K562 (cell line): Measurements from ENCODE around the gene ST6GALNAC5. TPM values are rescaled to one million over a fixed set of nuclear protein-coding genes. Genes with fewer than 3 reads are reported as not detected.

Experiments used
- ATAC-seq: fragments of 200-7000 bp; cut with Tn5 transposase; 3 replicates; pipeline ENCODE4 v1.9.1; 2020; ENCODE audit warnings: moderate library complexity
- BruUV-seq: library from RNA; stranded (reverse); fragments of 400-500 nt; replicated peaks from 2 replicates; lab custom pipeline; 2021; lab: Mats Ljungman, UMichigan
- CTCF ChIA-PET: fragments of 300-600 bp; formaldehyde crosslinking; extraction: SDS; loops from one replicate; lab custom pipeline; 2021; ENCODE audit warnings: low intra/inter-chr PET ratio; lab: Yijun Ruan, JAX
- POLR2A ChIA-PET: fragments of 300-600, 350-650 bp; sonication (Branson Sonifier 250); formaldehyde crosslinking; extraction: SDS; loops from one replicate; lab custom pipeline; 2021; ENCODE audit warnings: antibody characterized with exemption, inconsistent platforms; lab: Yijun Ruan, JAX
- DNase-seq, 4 experiments: peaks; one replicate each; pipeline versions ENCODE4 v3.0.0 to v3.0.0-alpha.2; 2011 to 2018; ENCODE audit warnings: low spot score in 3 of 4, mixed read lengths in 3 of 4; ENCODE audit errors: extremely low read depth in 1 of 4
- FAIRE-seq: peaks from 2 replicates; lab custom pipeline; 2011; peaks lifted over from hg19 to GRCh38; lab: Jason Lieb, UNC
- H2AFZ ChIP-seq: 2 replicates; pipeline ENCODE4 v1.6.0; 2011; ENCODE audit warnings: low read depth, low read length, control low read depth, inconsistent platforms
- H3K27ac ChIP-seq: fragments of 200-600 bp; 3 replicates; pipeline ENCODE4 v1.8.0; 2011; ENCODE audit warnings: low read depth, mild to moderate bottlenecking, control low read depth, inconsistent platforms, low read length, moderate library complexity, mixed read lengths; ENCODE audit errors: extremely low read depth
- H3K27me3 ChIP-seq, 2 experiments: fragments of 300-600 bp in 1 of 2; 2 replicates in 1 of 2; 3 replicates in 1 of 2; pipeline versions ENCODE4 v1.6.0 to v1.8.0; 2011; ENCODE audit warnings: inconsistent platforms in 2 of 2, low read length in 2 of 2, mild to moderate bottlenecking in 1 of 2, mixed read lengths in 1 of 2, moderate library complexity in 1 of 2; ENCODE audit not compliant: control insufficient read depth in 2 of 2, insufficient read depth in 2 of 2
- H3K36me3 ChIP-seq: fragments of 300-600 bp; 3 replicates; pipeline ENCODE4 v1.8.0; 2011; ENCODE audit warnings: mild to moderate bottlenecking, low read length, inconsistent platforms; ENCODE audit not compliant: control insufficient read depth, insufficient read depth
- H3K4me1 ChIP-seq, 2 experiments: fragments of 200-600 bp in 1 of 2; replicated peaks in 1 of 2; 2 replicates in 1 of 2; 3 replicates in 1 of 2; pipeline versions ENCODE4 v1.5.1 to v1.8.0; 2011; ENCODE audit warnings: inconsistent platforms in 2 of 2, low read length in 2 of 2, mild to moderate bottlenecking in 1 of 2, mixed read lengths in 1 of 2, moderate library complexity in 1 of 2; ENCODE audit not compliant: control insufficient read depth in 2 of 2, insufficient read depth in 2 of 2
- H3K4me2 ChIP-seq: 2 replicates; pipeline ENCODE4 v1.6.1; 2011; ENCODE audit warnings: low read length, control low read depth, inconsistent platforms, mixed read lengths; ENCODE audit not compliant: insufficient read depth
- H3K4me3 ChIP-seq: fragments of 200-600 bp; sonication (generic), shearing (Covaris generic); 2 replicates; pipeline ENCODE4 v1.5.1; 2016; ENCODE audit warnings: control low read depth, inconsistent platforms
- H3K79me2 ChIP-seq: fragments of 200-600 bp; 3 replicates; pipeline ENCODE4 v1.8.0; 2011; ENCODE audit warnings: low read length, inconsistent platforms; ENCODE audit not compliant: control insufficient read depth, insufficient read depth
- H3K9ac ChIP-seq, 2 experiments: 2 replicates each; pipeline versions ENCODE4 v1.6.0 to v1.6.1; 2011; ENCODE audit warnings: low read depth in 2 of 2, low read length in 2 of 2, control low read depth in 1 of 2, inconsistent platforms in 1 of 2, mild to moderate bottlenecking in 1 of 2, mixed read lengths in 1 of 2; ENCODE audit not compliant: insufficient read depth in 1 of 2
- H3K9me1 ChIP-seq: one replicate; pipeline ENCODE4 v1.6.0; 2011; ENCODE audit warnings: inconsistent platforms, mild to moderate bottlenecking, low read length, moderate library complexity; ENCODE audit not compliant: control insufficient read depth, insufficient read depth
- H3K9me3 ChIP-seq: replicated peaks from 2 replicates; pipeline ENCODE4 v1.5.1; 2011; ENCODE audit warnings: low read depth, low read length, inconsistent platforms; ENCODE audit not compliant: control insufficient read depth, insufficient read depth
- H4K20me1 ChIP-seq: replicated peaks from 2 replicates; pipeline ENCODE4 v1.6.1; 2011; ENCODE audit warnings: low read length, inconsistent platforms, mixed read lengths; ENCODE audit not compliant: control insufficient read depth, insufficient read depth
- GTF2A2 ChIP-seq: IDR thresholded peaks from 2 replicates; pipeline ENCODE4 v1.6.1; 2016; ENCODE audit warnings: mild to moderate bottlenecking, missing genetic modification characterization, missing compliant biosample characterization
- HDAC1 ChIP-seq, 2 experiments: fragments of 450-650 bp; IDR thresholded peaks; 2 replicates each; pipeline ENCODE4 v1.6.1; 2016 to 2017; ENCODE audit warnings: inconsistent platforms in 1 of 2, mild to moderate bottlenecking in 1 of 2, moderate library complexity in 1 of 2
- NCOA1 ChIP-seq: fragments of 450-650 bp; IDR thresholded peaks from 2 replicates; pipeline ENCODE4 v1.6.1; 2016; ENCODE audit warnings: low read depth
- NFE2L1 ChIP-seq: fragments of 450-650 bp; IDR thresholded peaks from 2 replicates; pipeline ENCODE4 v1.6.1; 2016; ENCODE audit warnings: missing genetic modification characterization, low read depth, mild to moderate bottlenecking, missing compliant biosample characterization, moderate library complexity, borderline replicate concordance
- RFX7 ChIP-seq: fragments of 250-450 bp; sonication (Bioruptor Pico); IDR thresholded peaks from 2 replicates; pipeline ENCODE4 v1.5.1; 2021; ENCODE audit warnings: mild to moderate bottlenecking
- ZNF445 ChIP-seq: fragments of 250-450 bp; sonication (Bioruptor Pico); IDR thresholded peaks from 2 replicates; pipeline ENCODE4 v1.4.0; 2020; ENCODE audit warnings: low read depth, mild to moderate bottlenecking, moderate library complexity
- ZNF592 ChIP-seq: fragments of 450-650 bp; IDR thresholded peaks from 2 replicates; pipeline ENCODE4 v1.6.1; 2017; ENCODE audit warnings: antibody characterized with exemption, mild to moderate bottlenecking
- WGBS: fragments of 100-300 bp; shearing (Covaris generic); methylation state at CpG from one replicate; pipeline ENCODE4 v1.1.6; 2016; ENCODE audit warnings: low coverage, mixed read lengths; ENCODE audit not compliant: insufficient coverage; ENCODE audit errors: missing lambda C conversion rate; 5-methylcytosine and 5-hydroxymethylcytosine counted together
- in situ Hi-C: fragments of 300-500 bp; cut with MboI; formaldehyde crosslinking; loops from 4 replicates; pipeline ENCODE4 v1.15.0; 2018; ENCODE audit warnings: inconsistent platforms, mixed read lengths
- intact Hi-C: fragments of 100-400 bp; cut with micrococcal nuclease; formaldehyde crosslinking; loops from 2 replicates; pipeline ENCODE4 v1.14.2; 2022
- polyA plus RNA-seq, 8 experiments: library from polyadenylated mRNA; depleted of rRNA in 4 of 8; stranded (reverse) in 5 of 8; unstranded in 3 of 8; fragments of >200 nt; fragmentation: Nextera tagmentation in 2 of 8; fragmentation: Illumina TruSeq in 1 of 8; extraction: Ambion mirVana in 2 of 8; extraction: Trizol in 1 of 8; gene quantifications; 2 replicates each; pipeline versions ENCODE4 v1.2.1 to v1.2.3, GENCODE V29; 2011 to 2014; ENCODE audit warnings: inconsistent platforms in 1 of 8, missing spikeins in 1 of 8
- total RNA-seq, 7 experiments: library from RNA; depleted of rRNA in 6 of 7; stranded (reverse); fragments of >200 nt in 6 of 7; fragmentation: Illumina TruSeq in 2 of 7; extraction: Trizol in 2 of 7; gene quantifications; 2 replicates each; pipeline versions ENCODE4 v1.2.1 to v1.2.3, GENCODE V29; 2011 to 2021; ENCODE audit warnings: low replicate concordance in 1 of 7

Gene ST6GALNAC5
- total and polyA plus RNA-seq, 9 of the 15 experiments (the other 6 are each of a cell fraction or from before 2014, with no cell fraction given), result 0.04 to 0.14 TPM; not detected in 7

- CTCF ChIA-PET, result no interaction called here
- no peak for DNase-seq
- Histone ChIP-seq H3K79me2 (no peaks in the 10 kb centered on the region), H3K27ac (no peak overlapping the region), H3K4me3 (no peak overlapping the region), H3K27me3 (no peaks in the 10 kb centered on the region), H3K9ac (no peak overlapping the region), H3K9me1 (no peaks in the 10 kb centered on the region)
- no peak for ATAC-seq
- in situ Hi-C loops, result no loop called here
- FAIRE-seq, result no peak
- no peak for TF ChIP-seq ZNF445 (CRISPR knock-in tag)
- TF ChIP-seq, all 486 proteins: peak for 0
- BruUV-seq, result no TSS peak
- Histone ChIP-seq H3K4me2 (no peak overlapping the region), H3K9me3 (no peaks in the 10 kb centered on the region), H3K4me1 (no peaks in the 10 kb centered on the region), H3K36me3 (no peaks in the 10 kb centered on the region), H4K20me1 (no peaks in the 10 kb centered on the region), H2AFZ (no peak overlapping the region)
- WGBS, result 3% methylated on average over 6 of the region's 6 CpGs
- POLR2A ChIA-PET, result no interaction called here
- intact Hi-C loops, result no loop called here
These were observed 94.0 kb downstream of the ST6GALNAC5 start for GRCh38 chr1:76961181-76961819.

DNA sequence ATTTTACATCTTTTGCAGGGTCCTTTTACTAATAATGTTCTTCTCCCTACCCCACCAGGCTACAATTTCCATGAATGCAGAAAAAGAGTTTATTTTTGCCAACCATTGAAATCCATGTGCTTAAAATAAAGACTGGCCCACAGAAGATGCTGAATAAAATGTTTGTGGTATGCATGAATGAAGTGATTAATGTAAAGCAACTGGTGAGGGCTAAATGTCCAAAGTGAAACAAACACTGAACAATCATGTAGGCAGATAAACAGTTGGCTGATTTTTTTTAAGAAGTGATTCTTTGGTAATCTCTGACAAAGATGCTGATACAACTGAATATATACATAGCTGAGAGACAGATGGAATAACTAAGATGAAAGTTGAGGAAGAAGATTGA is 94.5 kb downstream of the ST6GALNAC5 start:
- Histone ChIP-seq H3K79me2 (no peaks in the 10 kb centered on the region), H3K36me3 (no peaks in the 10 kb centered on the region), H3K27me3 (no peaks in the 10 kb centered on the region), H3K4me1 (no peaks in the 10 kb centered on the region), H3K9ac (no peak overlapping the region), H3K4me3 (no peak overlapping the region), H3K4me2 (no peak overlapping the region), H3K9me3 (no peaks in the 10 kb centered on the region), H3K9me1 (no peaks in the 10 kb centered on the region), H2AFZ (no peak overlapping the region), H3K27ac (no peak overlapping the region), H4K20me1 (no peaks in the 10 kb centered on the region)
- TF ChIP-seq NCOA1, result no peak
- no peak for TF ChIP-seq NFE2L1
- no peak for TF ChIP-seq HDAC1 (IDR thresholded peaks at IDR 0.05)
- TF ChIP-seq ZNF592, result no peak
- no peak for TF ChIP-seq GTF2A2
- TF ChIP-seq RFX7 (CRISPR knock-in tag), result no peak
- POLR2A ChIA-PET, result no interaction called here
- DNase-seq (no peak), FAIRE-seq (no peak), ATAC-seq (no peak)
- in situ Hi-C loops (no loop called here), intact Hi-C loops (no loop called here)
- BruUV-seq, result no TSS peak
- CTCF ChIA-PET, result interaction anchor here (0.6 kb wide), 1 partner anchor 309 kb away, joined by 3 read pairs; no protein-coding TSS in a partner anchor
